WTC11 (cell line): ENCODE results near the gene GHRL. TPM values are rescaled to one million over a fixed set of nuclear protein-coding genes. Genes with fewer than 3 reads are reported as not detected.

Experiments
- ATAC-seq: fragments of 200-7000 bp; cut with Tn5 transposase; 2 replicates; pipeline ENCODE4 v1.10.0; 2021; ENCODE audit warnings: mild to moderate bottlenecking, moderate library complexity
- CTCF ChIA-PET: fragments of 300-600 bp; sonication (Branson Sonifier 250); formaldehyde crosslinking; loops from one replicate; lab custom pipeline; 2021; ENCODE audit warnings: antibody characterized with exemption; lab: Charles Lee
- POLR2A ChIA-PET: fragments of 350-600 bp; sonication (Branson Sonifier 250); formaldehyde crosslinking; loops from one replicate; lab custom pipeline; 2021; ENCODE audit warnings: antibody characterized with exemption; lab: Charles Lee
- DNase-seq: peaks from one replicate; pipeline ENCODE4 v3.0.0; 2021; ENCODE audit warnings: low spot score
- H3K27ac Mint-ChIP-seq: 2 replicates; pipeline ENCODE4 v1.8.0; 2021; ENCODE audit warnings: mixed read lengths
- H3K27me3 Mint-ChIP-seq: 2 replicates; pipeline ENCODE4 v1.8.0; 2021; ENCODE audit warnings: low read depth, mild to moderate bottlenecking, moderate library complexity, mixed read lengths
- H3K36me3 Mint-ChIP-seq: 2 replicates; pipeline ENCODE4 v1.8.0; 2021; ENCODE audit warnings: mixed read lengths
- H3K4me1 Mint-ChIP-seq: 2 replicates; pipeline ENCODE4 v1.8.0; 2022; ENCODE audit warnings: mixed read lengths
- H3K4me3 Mint-ChIP-seq: 2 replicates; pipeline ENCODE4 v1.8.0; 2021; ENCODE audit warnings: mild to moderate bottlenecking, moderate library complexity, mixed read lengths
- H3K9me3 Mint-ChIP-seq: 2 replicates; pipeline ENCODE4 v1.8.0; 2021; ENCODE audit warnings: mixed read lengths
- ATF1 ChIP-seq: sonication (generic); formaldehyde crosslinking; IDR thresholded peaks from 2 replicates; pipeline ENCODE4 v1.8.1; 2023; ENCODE audit warnings: mild to moderate bottlenecking, moderate library complexity, missing genetic modification reagents
- ATF2 ChIP-seq: sonication (generic); formaldehyde crosslinking; IDR thresholded peaks from 2 replicates; pipeline ENCODE4 v1.8.1; 2022; ENCODE audit warnings: low read depth, missing genetic modification reagents, borderline replicate concordance
- ERG ChIP-seq: fragments of 250-450 bp; sonication (Bioruptor Pico); IDR thresholded peaks from 2 replicates; pipeline ENCODE4 v1.8.0; 2021; ENCODE audit warnings: mild to moderate bottlenecking
- FOXK1 ChIP-seq: sonication (generic); formaldehyde crosslinking; IDR thresholded peaks from 2 replicates; pipeline ENCODE4 v1.8.0; 2022; ENCODE audit warnings: mild to moderate bottlenecking, moderate library complexity, missing genetic modification reagents
- FOXP4 ChIP-seq: sonication (generic); formaldehyde crosslinking; IDR thresholded peaks from 2 replicates; pipeline ENCODE4 v1.8.0; 2022; ENCODE audit warnings: mild to moderate bottlenecking, missing genetic modification reagents
- GABPB1 ChIP-seq: sonication (generic); formaldehyde crosslinking; IDR thresholded peaks from 2 replicates; pipeline ENCODE4 v1.8.1; 2023; ENCODE audit warnings: mild to moderate bottlenecking, missing genetic modification reagents
- GTF2I ChIP-seq: fragments of 250-450 bp; sonication (Bioruptor Pico); conservative IDR thresholded peaks from 2 replicates; pipeline ENCODE4 v1.4.0; 2021; ENCODE audit warnings: mild to moderate bottlenecking
- IRF1 ChIP-seq: sonication (generic); formaldehyde crosslinking; IDR thresholded peaks from 2 replicates; pipeline ENCODE4 v1.8.0; 2023; ENCODE audit warnings: missing genetic modification reagents
- IRF2 ChIP-seq: sonication (generic); formaldehyde crosslinking; IDR thresholded peaks from 2 replicates; pipeline ENCODE4 v1.8.0; 2022; ENCODE audit warnings: low read depth, missing genetic modification reagents, borderline replicate concordance
- MYBL2 ChIP-seq: sonication (generic); formaldehyde crosslinking; IDR thresholded peaks from 2 replicates; pipeline ENCODE4 v1.8.1; 2023; ENCODE audit warnings: mild to moderate bottlenecking, moderate library complexity, missing genetic modification reagents
- PREB ChIP-seq: sonication (generic); formaldehyde crosslinking; IDR thresholded peaks from 2 replicates; pipeline ENCODE4 v1.8.1; 2022; ENCODE audit warnings: mild to moderate bottlenecking, missing genetic modification reagents, moderate library complexity, borderline replicate concordance
- RORB ChIP-seq: fragments of 250-450 bp; sonication (Bioruptor Pico); IDR thresholded peaks from 2 replicates; pipeline ENCODE4 v1.9.0; 2021; ENCODE audit warnings: mild to moderate bottlenecking
- TCF7 ChIP-seq: sonication (generic); formaldehyde crosslinking; IDR thresholded peaks from 2 replicates; pipeline ENCODE4 v1.8.0; 2022; ENCODE audit warnings: mild to moderate bottlenecking, low read depth, missing genetic modification reagents, moderate library complexity
- TEAD4 ChIP-seq: sonication (generic); formaldehyde crosslinking; IDR thresholded peaks from 2 replicates; pipeline ENCODE4 v1.8.0; 2022; ENCODE audit warnings: mild to moderate bottlenecking, missing genetic modification reagents
- ZBTB21 ChIP-seq: sonication (generic); formaldehyde crosslinking; IDR thresholded peaks from 2 replicates; pipeline ENCODE4 v1.8.1; 2023; ENCODE audit warnings: mild to moderate bottlenecking, missing genetic modification reagents, borderline replicate concordance
- ZNF121 ChIP-seq: sonication (generic); formaldehyde crosslinking; IDR thresholded peaks from 2 replicates; pipeline ENCODE4 v1.8.0; 2023; ENCODE audit warnings: missing genetic modification reagents
- ZNF219 ChIP-seq: sonication (generic); formaldehyde crosslinking; IDR thresholded peaks from 2 replicates; pipeline ENCODE4 v1.8.0; 2023; ENCODE audit warnings: missing genetic modification reagents, mild to moderate bottlenecking, borderline replicate concordance
- ZNF317 ChIP-seq: sonication (generic); formaldehyde crosslinking; IDR thresholded peaks from 2 replicates; pipeline ENCODE4 v1.8.1; 2023; ENCODE audit warnings: low read depth, mild to moderate bottlenecking, moderate library complexity, missing genetic modification reagents, borderline replicate concordance
- ZNF423 ChIP-seq: fragments of 250-450 bp; sonication (Bioruptor Pico); IDR thresholded peaks from 2 replicates; pipeline ENCODE4 v2.1.2; 2022; ENCODE audit warnings: mild to moderate bottlenecking, moderate library complexity
- total RNA-seq: library from RNA; stranded (reverse); gene quantifications from 3 replicates; pipeline ENCODE4 v1.2.3, GENCODE V29; 2021

The GHRL gene
- total RNA-seq, 1 experiment from 2014 or later: 0.35 TPM

GRCh38 chr3:10277115-10277625 is 15.6 kb downstream of the GHRL start (continued):
- TF ChIP-seq PREB (CRISPR knock-in tag) (no peak), TEAD4 (CRISPR knock-in tag) (no peak), TCF7 (CRISPR knock-in tag) (no peak), IRF2 (CRISPR knock-in tag) (no peak), GABPB1 (CRISPR knock-in tag) (no peak), ZNF219 (CRISPR knock-in tag) (no peak)
- TF ChIP-seq, all 79 proteins: peak for 0

- TF ChIP-seq MYBL2 (no peak), ATF1 (CRISPR knock-in tag) (no peak), GTF2I (CRISPR knock-in tag) (no peak), ZNF423 (CRISPR knock-in tag) (no peak)
- no peak overlapping the region for H3K4me3 Mint-ChIP-seq
- ATAC-seq (no peak), DNase-seq (no peak)
- H3K27ac Mint-ChIP-seq: no peak overlapping the region
- H3K27me3 Mint-ChIP-seq: no peaks in the 10 kb centered on the region
- peaks cover 49% of the 10 kb centered on the region for H3K36me3 Mint-ChIP-seq
- POLR2A ChIA-PET: no interaction called here
- no peaks in the 10 kb centered on the region for H3K4me1 Mint-ChIP-seq
- H3K9me3 Mint-ChIP-seq: no peaks in the 10 kb centered on the region
- CTCF ChIA-PET: interaction anchor here (1.5 kb wide), 1 partner anchor 11 kb away, joined by 8 read pairs; no protein-coding TSS in a partner anchor
Observed at GRCh38 chr3:10274601-10275000, 18.1 kb downstream of the GHRL start.

- ChIA-PET POLR2A (no interaction called here), CTCF (interaction anchor here (1.5 kb wide), 1 partner anchor 10 kb away, joined by 8 read pairs; no protein-coding TSS in a partner anchor)
- H3K27ac Mint-ChIP-seq: no peak overlapping the region
- H3K4me1 Mint-ChIP-seq: no peaks in the 10 kb centered on the region
- H3K27me3 Mint-ChIP-seq: no peaks in the 10 kb centered on the region
- no peak overlapping the region for H3K4me3 Mint-ChIP-seq
- peaks cover 49% of the 10 kb centered on the region for H3K36me3 Mint-ChIP-seq
- H3K9me3 Mint-ChIP-seq: no peaks in the 10 kb centered on the region
- no peak for TF ChIP-seq IRF1 (CRISPR knock-in tag)
- TF ChIP-seq ZNF121 (CRISPR knock-in tag): no peak
- no peak for TF ChIP-seq FOXP4 (CRISPR knock-in tag)
- TF ChIP-seq FOXK1 (CRISPR knock-in tag): no peak
- no peak for TF ChIP-seq ERG (CRISPR knock-in tag)
- TF ChIP-seq RORB (CRISPR knock-in tag): no peak
- TF ChIP-seq ATF2 (CRISPR knock-in tag): no peak
- no peak for TF ChIP-seq ZBTB21 (CRISPR knock-in tag)
- no peak for TF ChIP-seq IRF2 (CRISPR knock-in tag)
- no peak for TF ChIP-seq PREB (CRISPR knock-in tag)
- no peak for TF ChIP-seq ZNF317 (CRISPR knock-in tag)
- ATAC-seq (no peak), DNase-seq (no peak)
Observed at GRCh38 chr3:10273702-10274305, 18.9 kb downstream of the GHRL start.
